Measurements from ENCODE around the gene BMP8B. TPM values are rescaled to one million over a fixed set of nuclear protein-coding genes. Genes with fewer than 3 reads are reported as not detected.

The BMP8B gene
- total and polyA plus RNA-seq, 8 donors = 0.14 to 5.2 (median 0.68) TPM; not detected in 1

DNA sequence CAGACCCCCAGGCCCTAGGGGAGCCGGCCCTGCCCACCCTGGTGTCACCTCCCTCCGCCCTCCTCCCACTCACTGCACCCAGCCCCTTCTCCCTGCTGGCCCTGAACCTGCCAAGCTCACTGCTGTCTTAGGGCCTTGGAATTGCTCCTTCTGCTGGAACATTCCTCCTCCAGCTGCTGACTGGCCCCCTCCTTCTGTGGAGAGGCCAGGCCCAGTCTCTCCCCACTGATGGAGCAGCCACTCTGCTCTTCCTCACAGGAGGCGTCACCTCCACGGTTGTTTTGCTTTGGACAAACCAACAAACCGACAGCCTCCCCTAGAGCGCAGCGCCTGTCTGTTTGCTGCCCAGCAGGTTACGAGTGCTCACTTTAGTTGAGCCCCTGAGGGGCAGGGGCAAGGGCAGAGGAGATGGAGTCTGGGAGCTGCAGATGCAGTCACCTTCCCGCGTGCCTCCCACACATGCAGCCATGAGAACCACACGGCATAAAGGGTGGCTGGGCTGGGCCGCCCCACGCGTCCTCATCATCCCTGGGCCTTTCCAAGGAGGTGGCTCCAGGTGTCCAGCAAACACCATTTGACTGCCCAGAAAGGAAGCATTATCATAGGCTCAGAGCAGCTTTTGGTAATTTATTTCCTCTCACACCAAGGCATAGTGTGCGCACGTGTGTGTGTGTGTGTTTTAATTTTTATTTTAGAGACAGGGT lies 27.0 kb downstream of the BMP8B start:
- peaks cover 12 to 62% (median 54%) of the 10 kb centered on the region in 4 donors for H3K36me3 ChIP-seq
- 73 to 82% (median 79%) methylated on average over 8 to 16 of the region's 16 CpGs for WGBS, 5 donors
- H3K27me3 ChIP-seq = no peaks in the 10 kb centered on the region
- no peak overlapping the region for H3K27ac ChIP-seq
- H3K4me3 ChIP-seq = no peak overlapping the region
- TF ChIP-seq POLR2A (IDR thresholded peaks at IDR 0.05) (no peak), EP300 (IDR thresholded peaks at IDR 0.05) (no peak), POLR2AphosphoS5 (IDR thresholded peaks at IDR 0.05) (no peak)
- TF ChIP-seq, protein P1, sequence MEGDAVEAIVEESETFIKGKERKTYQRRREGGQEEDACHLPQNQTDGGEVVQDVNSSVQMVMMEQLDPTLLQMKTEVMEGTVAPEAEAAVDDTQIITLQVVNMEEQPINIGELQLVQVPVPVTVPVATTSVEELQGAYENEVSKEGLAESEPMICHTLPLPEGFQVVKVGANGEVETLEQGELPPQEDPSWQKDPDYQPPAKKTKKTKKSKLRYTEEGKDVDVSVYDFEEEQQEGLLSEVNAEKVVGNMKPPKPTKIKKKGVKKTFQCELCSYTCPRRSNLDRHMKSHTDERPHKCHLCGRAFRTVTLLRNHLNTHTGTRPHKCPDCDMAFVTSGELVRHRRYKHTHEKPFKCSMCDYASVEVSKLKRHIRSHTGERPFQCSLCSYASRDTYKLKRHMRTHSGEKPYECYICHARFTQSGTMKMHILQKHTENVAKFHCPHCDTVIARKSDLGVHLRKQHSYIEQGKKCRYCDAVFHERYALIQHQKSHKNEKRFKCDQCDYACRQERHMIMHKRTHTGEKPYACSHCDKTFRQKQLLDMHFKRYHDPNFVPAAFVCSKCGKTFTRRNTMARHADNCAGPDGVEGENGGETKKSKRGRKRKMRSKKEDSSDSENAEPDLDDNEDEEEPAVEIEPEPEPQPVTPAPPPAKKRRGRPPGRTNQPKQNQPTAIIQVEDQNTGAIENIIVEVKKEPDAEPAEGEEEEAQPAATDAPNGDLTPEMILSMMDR (IDR thresholded peaks at IDR 0.05) = no peak
- intact Hi-C loops (cut with DNase I; ENCODE audit: low total_unique reads) = no loop called here
- H3K9me3 ChIP-seq = no peaks in the 10 kb centered on the region
- no peaks in the 10 kb centered on the region for H3K4me1 ChIP-seq
- DNase-seq = no peak

DNA sequence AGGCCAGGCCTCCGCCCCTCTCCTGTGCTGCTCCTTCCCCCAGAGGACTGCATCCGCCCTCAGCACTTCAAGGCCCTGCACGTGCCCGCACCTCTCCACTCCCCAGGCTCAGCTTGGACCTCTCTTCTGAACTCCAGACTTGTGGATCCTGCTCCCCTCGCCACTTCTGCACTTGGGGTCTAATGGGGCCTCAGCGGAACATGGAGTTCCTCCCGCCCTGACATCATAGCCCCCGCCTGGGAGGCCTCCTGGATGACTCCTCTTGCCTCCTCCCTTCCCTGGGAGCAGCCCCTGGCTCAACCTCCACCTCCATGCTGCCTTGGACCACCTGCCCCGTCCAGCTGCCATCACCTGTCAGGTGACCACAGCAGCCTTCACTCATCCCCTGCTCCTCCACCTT lies 27.6 kb downstream of the BMP8B start:
- no peaks in the 10 kb centered on the region for H3K9me3 ChIP-seq
- no peak overlapping the region for H3K27ac ChIP-seq
- 79 to 92% (median 85%) methylated on average over 8 to 9 of the region's 9 CpGs for WGBS, 5 donors
- H3K4me3 ChIP-seq = no peak overlapping the region
- intact Hi-C loops (cut with DNase I; ENCODE audit: low total_unique reads) = no loop called here
- H3K36me3 ChIP-seq = peaks cover 14 to 69% (median 61%) of the 10 kb centered on the region in 4 donors
- DNase-seq = no peak
- no peaks in the 10 kb centered on the region for H3K4me1 ChIP-seq
- no peak for TF ChIP-seq POLR2A (IDR thresholded peaks at IDR 0.05)
- TF ChIP-seq, protein P1 (IDR thresholded peaks at IDR 0.05) = no peak
- TF ChIP-seq POLR2AphosphoS5 (IDR thresholded peaks at IDR 0.05) = no peak
- no peak for TF ChIP-seq EP300 (IDR thresholded peaks at IDR 0.05)
- no peaks in the 10 kb centered on the region for H3K27me3 ChIP-seq

DNA sequence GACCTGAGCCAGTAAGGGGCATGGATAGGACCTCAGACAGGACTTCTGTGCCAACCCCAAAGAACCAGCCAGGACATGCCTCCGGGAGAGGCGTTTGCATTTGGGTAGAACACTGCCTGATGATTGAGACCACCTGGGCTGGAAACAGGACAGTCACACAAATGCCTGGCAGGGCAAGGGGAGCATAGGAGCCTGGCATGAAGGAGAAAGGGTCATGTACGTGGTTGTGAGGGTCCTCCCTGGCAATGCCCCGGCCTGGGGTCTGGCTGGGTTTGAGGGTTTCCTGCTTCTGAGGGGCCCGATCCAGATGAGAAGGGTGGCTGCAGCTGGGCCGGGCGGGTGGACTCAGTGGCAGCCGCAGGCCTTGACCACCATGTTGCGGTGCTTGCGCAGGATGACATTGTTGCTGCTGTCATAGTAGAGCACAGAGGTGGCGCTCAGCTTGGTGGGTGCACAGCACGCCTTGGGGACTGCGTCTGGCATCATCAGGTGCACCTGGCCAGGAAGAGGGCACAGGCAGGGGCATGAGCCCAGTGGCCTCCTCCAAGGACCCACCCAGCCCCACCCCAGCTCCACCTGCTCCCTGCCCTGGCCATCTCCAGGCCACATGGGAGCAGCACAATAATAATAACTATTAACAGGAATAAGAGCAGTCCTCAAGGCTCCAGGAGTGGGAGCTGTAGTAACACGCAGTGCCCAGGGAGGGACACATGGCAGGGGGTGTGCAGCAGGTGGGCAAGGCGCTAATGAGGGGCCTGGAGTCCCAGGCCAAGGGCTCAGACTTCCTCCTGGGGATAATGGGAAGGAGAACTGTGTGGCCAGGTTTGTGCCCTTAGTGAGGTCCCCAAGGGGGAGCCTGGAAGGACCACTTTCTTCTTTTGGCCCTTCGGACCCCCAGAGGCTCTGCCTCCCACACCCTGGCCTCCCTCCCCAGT lies 28.3 kb downstream of the BMP8B start:
- intact Hi-C loops (cut with DNase I; ENCODE audit: low total_unique reads) = no loop called here
- Histone ChIP-seq H3K4me3 (no peak overlapping the region), H3K9me3 (no peaks in the 10 kb centered on the region), H3K27me3 (no peaks in the 10 kb centered on the region), H3K4me1 (no peaks in the 10 kb centered on the region), H3K36me3 (peaks cover 21 to 76% (median 68%) of the 10 kb centered on the region in 4 donors), H3K27ac (no peak overlapping the region)
- TF ChIP-seq POLR2AphosphoS5 (IDR thresholded peaks at IDR 0.05) (no peak), EP300 (IDR thresholded peaks at IDR 0.05) (no peak), POLR2A (IDR thresholded peaks at IDR 0.05) (no peak)
- TF ChIP-seq, protein P1 (IDR thresholded peaks at IDR 0.05) = no peak
- 91 to 97% (median 94%) methylated on average over 15 to 16 of the region's 16 CpGs for WGBS, 5 donors
- no peak for DNase-seq

DNA sequence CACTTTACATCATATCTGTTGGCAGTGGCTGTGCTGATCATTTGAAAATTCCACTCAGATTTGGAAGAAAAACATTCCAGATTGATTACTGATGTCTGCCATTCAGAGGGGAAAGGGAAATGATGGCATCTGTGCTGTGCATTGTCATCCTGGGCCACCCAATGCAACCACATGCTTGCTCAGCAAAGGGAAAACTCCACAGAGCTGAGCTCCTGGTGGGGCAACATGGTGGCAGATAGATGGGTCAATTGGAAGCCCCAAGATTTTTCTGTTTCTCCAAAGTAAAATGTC lies 29.3 kb downstream of the BMP8B start:
- TF ChIP-seq POLR2A (IDR thresholded peaks at IDR 0.05) (no peak), EP300 (IDR thresholded peaks at IDR 0.05) (no peak), POLR2AphosphoS5 (IDR thresholded peaks at IDR 0.05) (no peak)
- TF ChIP-seq, protein P1 (IDR thresholded peaks at IDR 0.05) = no peak
- Histone ChIP-seq H3K4me3 (no peak overlapping the region), H3K36me3 (peaks cover 28 to 86% (median 78%) of the 10 kb centered on the region in 4 donors), H3K27me3 (no peaks in the 10 kb centered on the region), H3K9me3 (no peaks in the 10 kb centered on the region), H3K27ac (no peak overlapping the region), H3K4me1 (peaks cover 0 to 7% (median under 1%) of the 10 kb centered on the region in 4 donors)
- no peak for DNase-seq
- intact Hi-C loops (cut with DNase I; ENCODE audit: low total_unique reads) = no loop called here
